ENCODE measurements around the gene OPN1SW. TPM values are rescaled to one million over a fixed set of nuclear protein-coding genes. Genes with fewer than 3 reads are reported as not detected.

Gene OPN1SW
- polyA plus RNA-seq, 3 donors from 2014 or later: not detected

- H3K27ac Mint-ChIP-seq: no peak overlapping the region
- DNase-seq: no peak
- H3K9me3 Mint-ChIP-seq: no peaks in the 10 kb centered on the region
- no peaks in the 10 kb centered on the region for H3K4me1 Mint-ChIP-seq
- no peaks in the 10 kb centered on the region for H3K27me3 Mint-ChIP-seq (ENCODE audit: low read depth in 3 of 3)
- H3K4me3 Mint-ChIP-seq: no peak overlapping the region
- peaks cover 18 to 29% (median 19%) of the 10 kb centered on the region in 3 donors for H3K36me3 Mint-ChIP-seq
Observed at GRCh38 chr7:128801667-128802418, 26.2 kb upstream of the OPN1SW start.

GRCh38 chr7:128801003-128801402, 25.4 kb upstream of the OPN1SW start:
- Mint-ChIP-seq H3K9me3 (no peaks in the 10 kb centered on the region), H3K4me3 (no peak overlapping the region), H3K4me1 (no peaks in the 10 kb centered on the region), H3K27me3 (ENCODE audit: low read depth in 3 of 3) (no peaks in the 10 kb centered on the region), H3K27ac (peak overlapping the region in 1 of 6 donors; percentile 6), H3K36me3 (peaks cover 14 to 25% (median 15%) of the 10 kb centered on the region in 3 donors)
- DNase-seq: no peak

DNA sequence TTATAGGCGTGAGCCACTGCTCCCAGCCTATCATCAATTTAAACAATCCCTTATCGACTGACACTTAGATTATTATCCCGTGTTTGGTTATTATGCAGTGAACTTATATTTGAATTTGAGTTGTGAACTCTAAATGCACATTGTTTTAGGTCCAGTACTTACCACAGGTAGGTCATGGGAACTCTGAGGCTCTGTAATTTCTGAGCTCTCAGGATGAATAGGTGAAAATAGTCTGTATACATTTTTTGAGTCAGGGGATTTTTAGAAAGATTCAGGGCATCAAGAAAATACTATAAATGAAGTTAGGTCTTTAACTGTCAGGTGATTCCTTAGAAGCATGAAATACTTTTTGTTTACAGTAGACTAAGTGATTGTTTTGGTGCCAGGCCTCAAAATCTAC, 25.0 kb upstream of the OPN1SW start:
- no peaks in the 10 kb centered on the region for H3K9me3 Mint-ChIP-seq
- H3K27me3 Mint-ChIP-seq (ENCODE audit: low read depth in 3 of 3): no peaks in the 10 kb centered on the region

DNA sequence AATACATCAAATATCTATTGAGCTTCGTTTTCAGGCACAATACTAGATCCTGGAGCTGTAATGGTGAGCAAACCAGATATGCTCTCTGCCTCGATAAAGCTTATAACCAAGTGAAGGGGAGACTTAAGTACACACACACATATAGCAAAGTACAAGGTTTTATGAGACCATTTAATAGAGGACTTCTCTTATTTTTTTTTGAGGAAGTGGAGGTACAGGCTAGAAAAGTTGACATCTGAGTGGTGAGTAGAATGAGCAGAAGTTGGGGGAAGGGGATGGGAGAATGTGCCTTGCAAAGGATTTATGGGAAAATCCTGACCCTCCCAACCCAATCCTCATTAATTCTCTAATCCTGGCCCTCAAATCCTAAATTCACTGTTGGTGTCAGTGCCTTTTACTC, 23.9 kb upstream of the OPN1SW start:
- Mint-ChIP-seq H3K27me3 (ENCODE audit: low read depth in 3 of 3) (no peaks in the 10 kb centered on the region), H3K27ac (peak overlapping the region in 1 of 6 donors; percentile 2), H3K4me3 (no peak overlapping the region), H3K9me3 (no peaks in the 10 kb centered on the region), H3K4me1 (no peaks in the 10 kb centered on the region), H3K36me3 (peaks cover 15 to 20% (median 16%) of the 10 kb centered on the region in 3 donors)
- no peak for DNase-seq

More for the DNA sequence above, 25.0 kb upstream of the OPN1SW start:
- no peak overlapping the region for H3K4me3 Mint-ChIP-seq
- peaks cover 15 to 24% (median 16%) of the 10 kb centered on the region in 3 donors for H3K36me3 Mint-ChIP-seq
- H3K4me1 Mint-ChIP-seq: no peaks in the 10 kb centered on the region
- no peak for DNase-seq
- no peak overlapping the region for H3K27ac Mint-ChIP-seq

- Mint-ChIP-seq H3K4me3 (no peak overlapping the region), H3K9me3 (no peaks in the 10 kb centered on the region), H3K4me1 (peaks cover 0 to 3% of the 10 kb centered on the region in 2 donors), H3K27me3 (ENCODE audit: low read depth in 3 of 3) (peaks cover 0 to 2% (median 2%) of the 10 kb centered on the region in 3 donors), H3K27ac (no peak overlapping the region), H3K36me3 (peaks cover 13 to 19% (median 16%) of the 10 kb centered on the region in 3 donors)
- no peak for DNase-seq
Observed at GRCh38 chr7:128796327-128796726, 20.7 kb upstream of the OPN1SW start.

- H3K36me3 Mint-ChIP-seq: peaks cover 8 to 11% (median 10%) of the 10 kb centered on the region in 3 donors
- no peak overlapping the region for H3K27ac Mint-ChIP-seq
- no peak overlapping the region for H3K4me3 Mint-ChIP-seq
- no peak for DNase-seq
- H3K4me1 Mint-ChIP-seq: peaks cover 4 to 7% of the 10 kb centered on the region in 2 donors
- no peaks in the 10 kb centered on the region for H3K9me3 Mint-ChIP-seq
- peaks cover 0 to 5% (median 2%) of the 10 kb centered on the region in 3 donors for H3K27me3 Mint-ChIP-seq (ENCODE audit: low read depth in 3 of 3)
Observed at GRCh38 chr7:128795129-128795528, 19.5 kb upstream of the OPN1SW start.

- Mint-ChIP-seq H3K9me3 (no peaks in the 10 kb centered on the region), H3K36me3 (peaks cover 8 to 11% (median 10%) of the 10 kb centered on the region in 3 donors), H3K4me3 (no peak overlapping the region), H3K4me1 (peaks cover 5 to 8% of the 10 kb centered on the region in 2 donors), H3K27ac (peak overlapping the region in 1 of 6 donors; percentile 88), H3K27me3 (ENCODE audit: low read depth in 3 of 3) (peaks cover 0 to 5% (median 2%) of the 10 kb centered on the region in 3 donors)
- no peak for DNase-seq
Observed at GRCh38 chr7:128794436-128794835, 18.8 kb upstream of the OPN1SW start.

DNA sequence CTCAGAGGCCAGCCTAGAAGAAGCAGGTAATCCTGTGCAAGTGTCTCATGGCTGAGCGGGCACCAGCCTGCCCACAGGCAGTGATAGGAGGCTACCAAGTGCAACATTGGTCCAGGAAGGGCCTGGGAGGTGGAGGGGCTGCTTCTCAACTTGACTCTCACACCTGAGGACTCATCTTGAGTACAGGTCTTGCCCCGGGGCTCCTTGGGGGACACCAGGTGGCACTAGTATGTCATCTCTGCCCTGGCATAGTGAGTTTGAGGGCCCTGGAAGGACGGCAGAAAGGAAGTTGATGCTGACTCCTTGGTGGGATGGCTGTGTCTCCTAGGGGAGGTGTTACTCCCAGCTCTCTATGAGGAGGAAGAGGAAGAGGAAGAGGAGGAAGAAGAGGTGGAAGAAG, 18.4 kb upstream of the OPN1SW start:
- Mint-ChIP-seq H3K36me3 (peaks cover 8 to 11% (median 10%) of the 10 kb centered on the region in 3 donors), H3K27me3 (ENCODE audit: low read depth in 3 of 3) (peaks cover 0 to 5% (median 2%) of the 10 kb centered on the region in 3 donors), H3K4me1 (peaks cover 5 to 8% of the 10 kb centered on the region in 2 donors), H3K9me3 (no peaks in the 10 kb centered on the region), H3K4me3 (no peak overlapping the region), H3K27ac (peak overlapping the region in 1 of 6 donors; percentile 88)
- DNase-seq: no peak

DNA sequence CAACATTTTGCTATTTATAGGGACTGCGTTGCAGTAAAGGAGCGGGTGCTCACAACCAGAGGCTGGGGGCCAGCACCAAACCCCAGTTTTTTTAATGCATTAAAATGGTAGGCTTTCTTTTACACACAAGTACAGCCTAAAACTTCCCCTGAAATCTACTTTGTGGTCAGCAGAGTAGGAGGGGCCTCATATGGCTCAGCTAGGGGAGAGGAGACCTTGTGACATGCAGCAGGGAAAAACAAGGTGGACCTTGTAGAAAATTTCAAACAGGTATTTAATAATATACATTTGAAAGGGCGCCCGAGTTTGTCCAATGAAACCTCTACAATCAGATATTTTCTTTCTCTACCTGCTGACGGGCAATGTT, 17.6 kb upstream of the OPN1SW start:
- peaks cover 0 to 5% (median 2%) of the 10 kb centered on the region in 3 donors for H3K27me3 Mint-ChIP-seq (ENCODE audit: low read depth in 3 of 3)
- peaks cover 8 to 11% (median 10%) of the 10 kb centered on the region in 3 donors for H3K36me3 Mint-ChIP-seq
- no peaks in the 10 kb centered on the region for H3K9me3 Mint-ChIP-seq
- H3K27ac Mint-ChIP-seq: no peak overlapping the region
- no peak for DNase-seq
- H3K4me3 Mint-ChIP-seq: peak overlapping the region in 3 of 5 donors; percentile 54 to 85 (median 61)
- H3K4me1 Mint-ChIP-seq: peaks cover 5 to 8% of the 10 kb centered on the region in 2 donors

DNA sequence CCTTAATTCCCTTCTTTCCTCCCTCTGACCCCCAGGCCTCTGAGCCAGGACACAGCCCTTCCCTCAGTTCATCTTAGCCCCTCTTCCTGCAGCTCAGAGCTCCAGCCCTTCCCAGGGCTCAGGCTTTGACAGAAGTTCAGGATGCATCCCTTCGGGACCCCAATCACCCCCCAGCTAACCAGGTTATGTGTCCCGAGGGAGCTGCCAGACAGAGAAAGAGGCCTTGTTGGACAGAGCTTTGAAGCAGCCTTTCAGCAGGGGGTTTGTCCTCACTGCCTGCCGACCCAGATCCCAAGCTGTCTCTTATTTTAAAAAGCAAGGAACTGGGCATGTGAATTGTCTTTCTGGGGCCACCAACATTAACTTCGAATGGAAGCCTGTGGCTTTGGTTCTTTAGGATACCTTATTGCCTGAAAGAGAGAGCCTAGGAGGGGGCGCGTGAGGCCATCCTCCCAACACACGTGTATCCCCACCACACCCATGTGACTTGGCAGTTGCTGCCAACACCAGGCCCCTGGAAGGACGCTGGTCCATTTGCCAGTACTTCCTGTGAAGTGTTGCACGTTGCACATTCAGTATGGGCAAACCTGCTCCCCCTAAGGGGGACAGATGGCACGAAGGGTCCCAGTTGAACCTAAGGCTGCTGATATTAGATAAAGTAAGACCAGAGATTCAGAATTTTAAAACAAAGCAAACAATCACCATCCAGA, 17.0 kb upstream of the OPN1SW start:
- peak overlapping the region; percentile 54 to 85 (median 61) for H3K4me3 Mint-ChIP-seq
- peaks cover 5 to 8% of the 10 kb centered on the region in 2 donors for H3K4me1 Mint-ChIP-seq
- peaks cover 8 to 11% (median 10%) of the 10 kb centered on the region in 3 donors for H3K36me3 Mint-ChIP-seq
- H3K9me3 Mint-ChIP-seq: no peaks in the 10 kb centered on the region
- peak overlapping the region in 3 of 6 donors; percentile 6 to 59 (median 21) for H3K27ac Mint-ChIP-seq
- no peak for DNase-seq
- H3K27me3 Mint-ChIP-seq (ENCODE audit: low read depth in 3 of 3): peaks cover 0 to 5% (median 2%) of the 10 kb centered on the region in 3 donors

GRCh38 chr7:128791972-128792327, 16.4 kb upstream of the OPN1SW start:
- peaks cover 5 to 8% of the 10 kb centered on the region in 2 donors for H3K4me1 Mint-ChIP-seq
- H3K36me3 Mint-ChIP-seq: peaks cover 4 to 8% (median 6%) of the 10 kb centered on the region in 3 donors
- H3K9me3 Mint-ChIP-seq: no peaks in the 10 kb centered on the region
- H3K27me3 Mint-ChIP-seq (ENCODE audit: low read depth in 3 of 3): peaks cover 0 to 5% (median 2%) of the 10 kb centered on the region in 3 donors
- H3K4me3 Mint-ChIP-seq: peak overlapping the region; percentile 70 to 85 (median 77)
- no peak for DNase-seq
- no peak overlapping the region for H3K27ac Mint-ChIP-seq

DNA sequence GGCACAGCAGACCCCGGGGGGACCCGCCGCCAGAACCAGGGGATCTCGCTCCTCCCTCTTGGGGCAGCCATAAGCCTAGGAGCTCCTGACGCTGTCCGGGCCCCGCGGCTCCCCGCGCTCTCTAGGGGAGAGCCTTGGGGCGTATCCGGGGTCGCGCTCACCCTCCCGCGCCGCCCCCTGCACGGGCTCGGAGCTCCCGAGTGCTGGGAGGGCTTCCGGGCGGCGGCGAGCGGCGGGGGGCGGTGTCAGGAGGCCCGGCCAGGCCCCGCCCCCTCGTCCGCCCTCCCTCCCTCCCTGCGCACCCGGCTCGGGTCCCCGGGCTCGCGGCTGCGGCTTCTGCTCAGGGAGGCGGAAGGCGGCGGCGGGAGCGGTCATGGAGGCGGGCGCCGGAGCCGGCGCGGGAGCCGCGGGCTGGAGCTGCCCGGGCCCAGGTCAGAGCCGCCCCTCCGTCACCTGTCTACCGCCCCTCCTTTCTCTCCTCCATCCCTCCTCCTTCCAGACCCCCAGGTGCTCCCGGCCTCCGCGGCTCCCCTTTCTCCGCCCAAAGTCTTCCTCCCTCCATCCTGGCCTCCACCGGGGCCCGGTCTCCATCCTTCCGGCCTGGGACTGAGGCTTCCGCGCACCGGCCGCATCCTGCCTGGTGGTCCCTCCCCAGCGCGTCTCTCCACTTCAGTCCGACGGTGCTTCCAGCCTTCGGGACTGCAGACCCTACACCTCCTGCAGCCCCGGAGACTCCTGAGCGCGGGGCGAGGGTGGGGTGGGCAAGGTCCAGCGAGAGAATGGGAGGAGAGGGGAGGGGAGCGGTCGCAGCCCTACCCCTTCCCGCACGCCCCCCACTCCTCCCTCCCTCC, 15.8 kb upstream of the OPN1SW start, which contains the start of gene CCDC136:
CCDC136 (plus strand) TSS at position 848 of the 851 bp plus-strand sequence. CDS start 444 bp downstream, outside the sequence.
- Mint-ChIP-seq H3K4me3 (peak within 1 kb of the TSS; percentile 72 to 85 (median 77)), H3K27ac (peak within 1 kb of the TSS in 4 of 6 donors; percentile 6 to 59 (median 32)), H3K4me1 (peaks cover 5 to 8% of the 10 kb centered on the region in 2 donors)

More for the DNA sequence above, 15.8 kb upstream of the OPN1SW start, which contains the start of gene CCDC136:
- Mint-ChIP-seq H3K27me3 (ENCODE audit: low read depth in 3 of 3) (peaks cover 0 to 5% (median 2%) of the 10 kb centered on the region in 3 donors), H3K9me3 (no peaks in the 10 kb centered on the region), H3K36me3 (peaks cover 3 to 7% (median 4%) of the 10 kb centered on the region in 3 donors)
- DNase-seq: peak; percentile 74 to 83 (median 80)

Data from immature natural killer cell (primary cell).